A673 (cell line): ENCODE measurements around the gene UBQLN2. TPM values are rescaled to one million over a fixed set of nuclear protein-coding genes. Genes with fewer than 3 reads are reported as not detected.
"Not testable (repeated sequence)": the region's sequence is repeated elsewhere in the genome, so short reads cannot be mapped to it uniquely, and the experiment has no call there.

Source experiments
- BruUV-seq: library from RNA; stranded (reverse); fragments of 400-500 nt; replicated peaks from 2 replicates; lab custom pipeline; 2021; lab: Mats Ljungman, UMichigan
- CTCF ChIA-PET: fragments of 300-600 bp; sonication (Branson Sonifier 250); formaldehyde crosslinking; loops from one replicate; lab custom pipeline; 2022; ENCODE audit warnings: antibody characterized with exemption; lab: Charles Lee
- POLR2A ChIA-PET: fragments of 300-600 bp; sonication (Branson Sonifier 250); formaldehyde crosslinking; loops from one replicate; lab custom pipeline; 2022; ENCODE audit warnings: antibody characterized with exemption; ENCODE audit not compliant: low non-redundant PET; lab: Charles Lee
- DNase-seq: peaks from one replicate; pipeline ENCODE4 v3.0.0-alpha.2; 2015; ENCODE audit warnings: low spot score
- H3K27ac ChIP-seq: fragments of 200-600 bp; sonication (generic); 2 replicates; pipeline ENCODE4 v1.5.1; 2016; ENCODE audit warnings: mixed run types, low read depth, mild to moderate bottlenecking, mixed read lengths, antibody characterized with exemption, low read length; ENCODE audit not compliant: poor library complexity, severe bottlenecking
- H3K27me3 ChIP-seq: fragments of 200-600 bp; sonication (generic); replicated peaks from 2 replicates; pipeline ENCODE4 v1.6.1; 2017; ENCODE audit warnings: mixed run types, low read depth, mild to moderate bottlenecking, mixed read lengths, antibody characterized with exemption, low read length; ENCODE audit not compliant: insufficient read depth, poor library complexity
- H3K36me3 ChIP-seq: fragments of 200-600 bp; sonication (generic); 2 replicates; pipeline ENCODE4 v1.6.1; 2016; ENCODE audit warnings: mixed run types, mild to moderate bottlenecking, mixed read lengths, antibody characterized with exemption, low read length; ENCODE audit not compliant: insufficient read depth, poor library complexity, severe bottlenecking
- H3K4me1 ChIP-seq: fragments of 200-600 bp; sonication (generic); 2 replicates; pipeline ENCODE4 v1.6.1; 2017; ENCODE audit warnings: mixed run types, mild to moderate bottlenecking, mixed read lengths, antibody characterized with exemption, low read length; ENCODE audit not compliant: insufficient read depth, poor library complexity, severe bottlenecking
- H3K4me3 ChIP-seq: fragments of 200-600 bp; sonication (generic); 2 replicates; pipeline ENCODE4 v1.5.1; 2016; ENCODE audit warnings: low read depth, mixed run types, mild to moderate bottlenecking, mixed read lengths, low read length; ENCODE audit not compliant: poor library complexity, severe bottlenecking
- H3K9me3 ChIP-seq: fragments of 200-600 bp; sonication (generic); 2 replicates; pipeline ENCODE4 v1.6.1; 2016; ENCODE audit warnings: mixed run types, low read depth, mild to moderate bottlenecking, mixed read lengths, antibody characterized with exemption, low read length; ENCODE audit not compliant: poor library complexity, severe bottlenecking
- CTCF ChIP-seq: fragments of 300-800, 200-600 bp; sonication (generic); conservative IDR thresholded peaks from 2 replicates; pipeline ENCODE4 v1.5.1; 2017; ENCODE audit warnings: low read depth, mild to moderate bottlenecking, antibody characterized with exemption, low read length, moderate library complexity, mixed read lengths
- EZH2 ChIP-seq: fragments of 200-600 bp; sonication (generic); IDR thresholded peaks from 2 replicates; pipeline ENCODE4 v1.6.1; 2017; ENCODE audit warnings: borderline replicate concordance, low read depth, mild to moderate bottlenecking, mixed read lengths, antibody characterized with exemption, low read length; ENCODE audit not compliant: poor library complexity, severe bottlenecking
- intact Hi-C: fragments of 100-400 bp; cut with micrococcal nuclease; formaldehyde crosslinking; loops from one replicate; pipeline ENCODE4 v1.10.0; 2022; ENCODE audit not compliant: unreplicated experiment
- total RNA-seq: library from RNA; stranded (reverse); gene quantifications from 2 replicates; pipeline ENCODE4 v1.2.3, GENCODE V29; 2021

The UBQLN2 gene
- total RNA-seq, 1 experiment from 2014 or later: 28.8 TPM

- Histone ChIP-seq H3K4me3 (no peak overlapping the region), H3K27ac (no peak overlapping the region), H3K36me3 (no peaks in the 10 kb centered on the region), H3K9me3 (no peaks in the 10 kb centered on the region), H3K4me1 (no peaks in the 10 kb centered on the region), H3K27me3 (no peaks in the 10 kb centered on the region)
- no peak for DNase-seq
- no TSS peak for BruUV-seq
- ChIA-PET POLR2A (no interaction called here), CTCF (no interaction called here)
- TF ChIP-seq EZH2 (no peak), CTCF (no peak)
- intact Hi-C loops: no loop called here
Observed at GRCh38 chrX:56576721-56577120, 13.3 kb downstream of the UBQLN2 start.

- TF ChIP-seq CTCF (no peak), EZH2 (no peak)
- H3K27me3 ChIP-seq: no peaks in the 10 kb centered on the region
- no peak overlapping the region for H3K27ac ChIP-seq
- no peak overlapping the region for H3K4me3 ChIP-seq
- H3K4me1 ChIP-seq: no peaks in the 10 kb centered on the region
- ChIA-PET CTCF (no interaction called here), POLR2A (no interaction called here)
- intact Hi-C loops: no loop called here
- no TSS peak for BruUV-seq
- H3K36me3 ChIP-seq: no peaks in the 10 kb centered on the region
- DNase-seq: no peak
- peaks cover 7% of the 10 kb centered on the region for H3K9me3 ChIP-seq
Observed at GRCh38 chrX:56588397-56589188, 25.2 kb downstream of the UBQLN2 start.

GRCh38 chrX:56591830-56592229 is 28.4 kb downstream of the UBQLN2 start:
- intact Hi-C loops, H3K9me3 ChIP-seq, DNase-seq, BruUV-seq, CTCF ChIA-PET, POLR2A ChIA-PET, H3K36me3 ChIP-seq, H3K27me3 ChIP-seq, H3K27ac ChIP-seq, H3K4me3 ChIP-seq, H3K4me1 ChIP-seq: not testable (repeated sequence)

GRCh38 chrX:56600141-56600540 is 36.7 kb downstream of the UBQLN2 start:
- Histone ChIP-seq H3K9me3 (no peaks in the 10 kb centered on the region), H3K4me1 (no peaks in the 10 kb centered on the region), H3K27ac (no peak overlapping the region), H3K36me3 (no peaks in the 10 kb centered on the region), H3K4me3 (no peak overlapping the region), H3K27me3 (no peaks in the 10 kb centered on the region)
- no TSS peak for BruUV-seq
- POLR2A ChIA-PET: no interaction called here
- DNase-seq: peak; percentile 6
- intact Hi-C loops: no loop called here
- CTCF ChIA-PET: no interaction called here
- no peak for TF ChIP-seq CTCF
- no peak for TF ChIP-seq EZH2
